Mesendoderm (in vitro differentiated cells): ENCODE measurements around the gene VAV3.
A peak's percentile ranks its signal among the peaks of the same experiment; 100 is the strongest.

ENCODE experiments used
- DNase-seq: peaks from one replicate; pipeline ENCODE4 v3.0.0; 2013
- H2AK5ac ChIP-seq: 2 replicates; pipeline ENCODE4 v1.6.1; 2013; ENCODE audit warnings: low read length, inconsistent platforms
- H2BK120ac ChIP-seq: 2 replicates; pipeline ENCODE4 v1.6.1; 2013; ENCODE audit warnings: low read depth, mild to moderate bottlenecking, low read length, moderate library complexity, mixed read lengths
- H2BK15ac ChIP-seq: replicated peaks from 2 replicates; pipeline ENCODE4 v1.6.1; 2013; ENCODE audit warnings: low read depth, mild to moderate bottlenecking, moderate library complexity
- H2BK5ac ChIP-seq: 2 replicates; pipeline ENCODE4 v1.6.1; 2013; ENCODE audit warnings: low read length, inconsistent platforms
- H3K18ac ChIP-seq: 2 replicates; pipeline ENCODE4 v1.6.1; 2013; ENCODE audit warnings: mild to moderate bottlenecking, low read length, mixed read lengths
- H3K23ac ChIP-seq: one replicate; pipeline ENCODE4 v1.6.1; 2013; ENCODE audit warnings: low read length
- H3K27ac ChIP-seq: 2 replicates; pipeline ENCODE4 v1.5.1; 2013; ENCODE audit warnings: low read depth, mild to moderate bottlenecking, inconsistent platforms, low read length, moderate library complexity
- H3K27me3 ChIP-seq: 2 replicates; pipeline ENCODE4 v1.6.1; 2013; ENCODE audit warnings: low read length, control low read depth, mild to moderate bottlenecking, inconsistent platforms; ENCODE audit not compliant: insufficient read depth, poor library complexity
- H3K36me3 ChIP-seq: 2 replicates; pipeline ENCODE4 v1.6.1; 2013; ENCODE audit warnings: low read length, inconsistent platforms; ENCODE audit not compliant: control insufficient read depth, insufficient read depth
- H3K4ac ChIP-seq: one replicate; pipeline ENCODE4 v1.6.1; 2013; ENCODE audit warnings: low read depth, mild to moderate bottlenecking, low read length, moderate library complexity
- H3K4me1 ChIP-seq: 2 replicates; pipeline ENCODE4 v1.6.1; 2013; ENCODE audit warnings: low read depth, low read length, inconsistent platforms; ENCODE audit not compliant: control insufficient read depth
- H3K4me2 ChIP-seq: 2 replicates; pipeline ENCODE4 v1.6.1; 2013; ENCODE audit warnings: low read length
- H3K4me3 ChIP-seq: 2 replicates; pipeline ENCODE4 v1.5.1; 2013; ENCODE audit warnings: mild to moderate bottlenecking, low read length
- H3K56ac ChIP-seq: one replicate; pipeline ENCODE4 v1.6.1; 2013; ENCODE audit warnings: low read length
- H3K79me1 ChIP-seq: 2 replicates; pipeline ENCODE4 v1.6.1; 2013; ENCODE audit warnings: low read length, inconsistent platforms
- H3K79me2 ChIP-seq: 2 replicates; pipeline ENCODE4 v1.6.1; 2013; ENCODE audit warnings: mild to moderate bottlenecking, low read length; ENCODE audit not compliant: control insufficient read depth, insufficient read depth
- H3K9ac ChIP-seq: 2 replicates; pipeline ENCODE4 v1.6.1; 2013; ENCODE audit warnings: low read length, inconsistent platforms
- H4K5ac ChIP-seq: one replicate; pipeline ENCODE4 v1.6.1; 2013; ENCODE audit warnings: low read length
- H4K8ac ChIP-seq: one replicate; pipeline ENCODE4 v1.6.1; 2013; ENCODE audit warnings: low read depth, mild to moderate bottlenecking, control low read depth, low read length, moderate library complexity
- WGBS: extraction: QIAGEN DNeasy Blood & Tissue Kit; methylation state at CpG from one replicate; pipeline ENCODE4 v1.1.7; 2013; ENCODE audit warnings: low lambda C conversion rate, missing lambda C conversion rate; ENCODE audit not compliant: insufficient coverage; ENCODE audit errors: extremely low coverage; 5-methylcytosine and 5-hydroxymethylcytosine counted together

Gene VAV3

DNA sequence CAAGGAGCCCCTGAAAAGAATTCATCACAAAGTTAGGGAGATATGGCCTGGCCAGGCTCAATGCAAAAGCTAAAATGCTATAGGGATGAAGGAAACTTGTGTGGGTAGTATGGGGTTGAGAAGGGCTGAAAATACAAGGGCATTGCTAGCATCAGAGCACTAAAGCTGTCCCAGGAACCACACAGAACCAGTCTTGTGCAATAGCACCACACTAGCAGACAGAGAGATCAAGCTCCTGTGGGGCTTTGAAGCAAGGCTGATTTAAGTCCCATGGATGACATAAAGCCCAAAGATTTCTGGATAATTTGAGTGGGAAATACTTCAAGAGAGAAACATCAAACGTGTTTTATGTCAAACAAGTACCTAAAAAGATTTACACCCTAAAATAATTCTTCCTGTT, 97.1 kb downstream of the VAV3 start:
- Histone ChIP-seq H3K23ac (no peak overlapping the region), H2AK5ac (peak overlapping the region; percentile 81), H3K79me1 (no peaks in the 10 kb centered on the region), H2BK120ac (no peak overlapping the region), H4K8ac (no peak overlapping the region), H3K36me3 (no peaks in the 10 kb centered on the region), H3K4me1 (peaks cover 23% of the 10 kb centered on the region), H3K4me2 (no peak overlapping the region), H3K4me3 (no peak overlapping the region), H3K56ac (peak overlapping the region; percentile 72), H2BK5ac (peak overlapping the region; percentile 61), H3K27me3 (no peaks in the 10 kb centered on the region), H3K27ac (peak overlapping the region; percentile 53), H2BK15ac (no peak overlapping the region), H3K79me2 (no peaks in the 10 kb centered on the region), H3K4ac (no peak overlapping the region), H3K9ac (peak overlapping the region; percentile 23), H3K18ac (peak overlapping the region; percentile 89), H4K5ac (peak overlapping the region; percentile 72)
- WGBS: no CpG with 5 or more reads among the region's 1 CpG
- DNase-seq: no peak

DNA sequence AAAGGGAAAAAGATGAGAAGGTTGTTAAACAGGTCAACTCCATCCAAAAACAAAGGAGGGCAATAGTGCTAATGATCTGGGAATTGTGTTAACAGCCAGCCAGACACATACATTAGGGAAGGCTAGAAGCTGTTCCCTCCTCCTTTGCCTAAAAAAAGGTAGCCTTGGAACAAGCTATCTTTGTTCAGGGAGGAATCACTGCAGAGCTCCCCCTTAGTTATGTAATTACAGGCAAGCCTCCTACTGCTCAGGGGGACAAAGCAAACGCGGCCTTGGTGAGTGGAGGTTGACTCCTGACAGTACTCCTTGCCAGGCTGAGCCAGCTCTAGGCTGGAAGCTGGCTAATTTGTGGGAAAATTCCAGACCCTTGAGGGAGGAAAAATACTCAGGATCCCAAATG, 97.6 kb downstream of the VAV3 start:
- no peaks in the 10 kb centered on the region for H3K79me2 ChIP-seq
- no peak overlapping the region for H3K23ac ChIP-seq
- H2AK5ac ChIP-seq: no peak overlapping the region
- H3K4me3 ChIP-seq: no peak overlapping the region
- no peaks in the 10 kb centered on the region for H3K27me3 ChIP-seq
- peak overlapping the region; percentile 89 for H3K18ac ChIP-seq
- no CpG with 5 or more reads among the region's 2 CpGs for WGBS
- H3K36me3 ChIP-seq: no peaks in the 10 kb centered on the region
- no peak overlapping the region for H3K4me2 ChIP-seq
- H2BK120ac ChIP-seq: no peak overlapping the region
- H3K27ac ChIP-seq: peak overlapping the region; percentile 53
- no peak overlapping the region for H4K8ac ChIP-seq
- H2BK15ac ChIP-seq: no peak overlapping the region
- H3K4me1 ChIP-seq: peaks cover 23% of the 10 kb centered on the region
- peak overlapping the region; percentile 23 for H3K9ac ChIP-seq
- no peaks in the 10 kb centered on the region for H3K79me1 ChIP-seq
- H3K56ac ChIP-seq: peak overlapping the region; percentile 72
- peak overlapping the region; percentile 61 for H2BK5ac ChIP-seq
- peak; percentile 83 for DNase-seq
- H4K5ac ChIP-seq: no peak overlapping the region
- no peak overlapping the region for H3K4ac ChIP-seq

DNA sequence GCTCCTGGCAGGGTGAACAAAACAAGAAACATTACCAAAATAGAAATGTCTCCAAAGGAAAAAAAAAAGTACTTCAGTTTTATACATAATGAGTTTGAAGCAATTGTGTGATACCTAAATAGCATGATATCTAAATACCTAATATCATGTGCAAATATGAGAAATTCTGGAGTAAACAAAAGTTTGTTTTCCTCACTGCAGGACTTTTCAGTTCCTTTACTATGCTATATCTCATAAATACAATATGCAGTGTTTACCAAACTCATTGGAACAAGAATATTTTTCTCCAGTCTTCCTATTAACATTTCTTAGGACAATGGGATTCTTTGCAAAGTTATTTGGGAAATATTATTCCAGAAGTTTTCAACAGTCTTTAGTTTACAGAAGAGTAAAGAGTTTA, 98.1 kb downstream of the VAV3 start:
- no peaks in the 10 kb centered on the region for H3K27me3 ChIP-seq
- no peak for DNase-seq
- H3K4me1 ChIP-seq: peaks cover 23% of the 10 kb centered on the region
- H3K4ac ChIP-seq: no peak overlapping the region
- H2BK120ac ChIP-seq: no peak overlapping the region
- H2BK5ac ChIP-seq: no peak overlapping the region
- H4K5ac ChIP-seq: no peak overlapping the region
- no peak overlapping the region for H2BK15ac ChIP-seq
- no peak overlapping the region for H3K56ac ChIP-seq
- no peak overlapping the region for H3K4me3 ChIP-seq
- H3K9ac ChIP-seq: no peak overlapping the region
- no peak overlapping the region for H3K18ac ChIP-seq
- no peak overlapping the region for H3K4me2 ChIP-seq
- no peaks in the 10 kb centered on the region for H3K79me2 ChIP-seq
- H3K79me1 ChIP-seq: no peaks in the 10 kb centered on the region
- no peaks in the 10 kb centered on the region for H3K36me3 ChIP-seq
- no peak overlapping the region for H3K27ac ChIP-seq
- H4K8ac ChIP-seq: no peak overlapping the region
- H2AK5ac ChIP-seq: no peak overlapping the region
- H3K23ac ChIP-seq: no peak overlapping the region

DNA sequence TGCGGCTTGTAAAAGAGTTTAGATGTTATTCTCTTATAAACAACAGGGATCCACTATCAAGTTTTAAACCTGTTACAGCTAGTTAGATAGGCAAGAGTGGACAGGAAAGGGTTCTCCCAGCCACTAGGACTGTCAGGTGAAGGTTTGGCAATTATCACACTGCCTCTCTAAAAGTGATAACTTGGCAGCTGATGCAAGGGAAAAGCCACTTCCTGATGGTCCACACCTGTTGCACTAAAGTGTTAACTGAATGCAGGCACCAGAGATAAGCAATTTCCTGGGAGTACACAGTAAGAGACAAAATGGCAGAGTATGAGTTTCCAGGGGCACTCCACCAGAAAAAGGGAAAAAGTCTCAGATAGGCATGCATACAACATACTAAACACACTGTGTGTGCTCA, 99.4 kb downstream of the VAV3 start:
- Histone ChIP-seq H3K27ac (no peak overlapping the region), H3K4me3 (no peak overlapping the region), H3K4ac (no peak overlapping the region), H3K23ac (no peak overlapping the region), H3K4me2 (no peak overlapping the region), H3K9ac (no peak overlapping the region), H4K5ac (no peak overlapping the region), H3K79me1 (no peaks in the 10 kb centered on the region), H2BK120ac (no peak overlapping the region), H3K4me1 (peaks cover 23% of the 10 kb centered on the region), H4K8ac (no peak overlapping the region), H3K18ac (no peak overlapping the region), H3K79me2 (no peaks in the 10 kb centered on the region), H2AK5ac (no peak overlapping the region), H3K56ac (no peak overlapping the region), H2BK5ac (peak overlapping the region; percentile 66), H3K27me3 (no peaks in the 10 kb centered on the region), H2BK15ac (no peak overlapping the region), H3K36me3 (no peaks in the 10 kb centered on the region)
- no CpG with 5 or more reads among the region's 1 CpG for WGBS
- DNase-seq: peak; percentile 80

DNA sequence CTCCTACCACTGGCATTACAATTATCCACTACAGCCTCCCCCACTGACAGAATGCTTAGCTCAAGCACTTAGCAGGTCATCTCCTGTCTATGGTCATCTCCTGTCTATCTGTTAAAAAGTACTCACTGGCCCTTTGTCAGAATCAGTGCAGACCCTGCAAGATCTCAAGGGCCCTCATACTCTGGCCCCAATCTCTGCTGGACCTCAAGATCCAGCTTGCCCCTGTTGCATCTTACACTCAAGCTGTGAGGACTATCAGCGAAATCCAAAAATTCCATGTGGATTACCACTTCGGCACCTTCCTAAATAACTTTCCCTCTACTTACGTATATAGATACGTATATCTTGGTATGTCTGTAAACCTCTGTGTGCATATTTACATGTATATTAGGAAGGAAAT, 101.6 kb downstream of the VAV3 start:
- H3K4me1 ChIP-seq: peaks cover 23% of the 10 kb centered on the region
- H3K4me2 ChIP-seq: no peak overlapping the region
- H3K27me3 ChIP-seq: no peaks in the 10 kb centered on the region
- H2BK15ac ChIP-seq: no peak overlapping the region
- no peaks in the 10 kb centered on the region for H3K36me3 ChIP-seq
- H3K23ac ChIP-seq: no peak overlapping the region
- WGBS: no CpG with 5 or more reads among the region's 4 CpGs
- no peak overlapping the region for H3K27ac ChIP-seq
- no peak overlapping the region for H4K5ac ChIP-seq
- H3K56ac ChIP-seq: peak overlapping the region; percentile 61
- H4K8ac ChIP-seq: no peak overlapping the region
- DNase-seq: peak; percentile 71
- no peak overlapping the region for H2BK120ac ChIP-seq
- no peak overlapping the region for H3K4ac ChIP-seq
- no peak overlapping the region for H3K9ac ChIP-seq
- H3K4me3 ChIP-seq: no peak overlapping the region
- H3K18ac ChIP-seq: no peak overlapping the region
- H2AK5ac ChIP-seq: no peak overlapping the region
- H2BK5ac ChIP-seq: no peak overlapping the region
- no peaks in the 10 kb centered on the region for H3K79me2 ChIP-seq
- no peaks in the 10 kb centered on the region for H3K79me1 ChIP-seq

DNA sequence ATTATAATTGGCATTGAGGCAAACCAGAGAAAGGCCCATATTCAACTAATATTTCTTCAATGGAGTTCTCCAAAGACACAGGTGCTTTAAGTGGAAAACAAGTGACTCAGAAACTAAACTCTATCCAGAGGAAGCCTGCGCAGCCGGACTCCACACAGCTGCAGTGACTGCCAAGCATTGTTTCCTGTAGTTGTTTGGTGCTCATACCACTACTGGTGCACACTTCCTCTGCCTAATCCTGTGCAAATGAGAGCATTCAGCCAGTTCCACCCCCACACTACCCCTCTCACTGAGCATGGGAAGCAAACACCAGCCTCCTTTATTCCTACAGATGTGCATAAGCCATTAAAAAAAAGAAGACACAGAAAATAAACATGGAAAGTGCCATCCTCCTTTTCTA, 102.9 kb downstream of the VAV3 start:
- Histone ChIP-seq H3K9ac (no peak overlapping the region), H2BK5ac (no peak overlapping the region), H3K4me2 (no peak overlapping the region), H3K23ac (no peak overlapping the region), H2BK120ac (no peak overlapping the region), H3K27ac (no peak overlapping the region), H3K56ac (no peak overlapping the region), H3K36me3 (no peaks in the 10 kb centered on the region), H4K5ac (no peak overlapping the region), H4K8ac (no peak overlapping the region), H2BK15ac (no peak overlapping the region), H3K18ac (peak overlapping the region; percentile 51), H3K79me1 (no peaks in the 10 kb centered on the region), H3K4me1 (peaks cover 16% of the 10 kb centered on the region), H3K27me3 (no peaks in the 10 kb centered on the region), H3K79me2 (no peaks in the 10 kb centered on the region), H3K4ac (no peak overlapping the region), H3K4me3 (no peak overlapping the region), H2AK5ac (no peak overlapping the region)
- DNase-seq: no peak
- WGBS: no CpG with 5 or more reads among the region's 2 CpGs
